DLD1 (cell line): ENCODE measurements around the gene ZBED6.
"Not testable (repeated sequence)": the region's sequence is repeated elsewhere in the genome, so short reads cannot be mapped to it uniquely, and the experiment has no call there.

Experiments
- in situ Hi-C: cut with HindIII; loops from 2 replicates; pipeline ENCODE4 v1.10.0; 2017; ENCODE audit warnings: low sequenced_read_pairs

ZBED6 gene

DNA sequence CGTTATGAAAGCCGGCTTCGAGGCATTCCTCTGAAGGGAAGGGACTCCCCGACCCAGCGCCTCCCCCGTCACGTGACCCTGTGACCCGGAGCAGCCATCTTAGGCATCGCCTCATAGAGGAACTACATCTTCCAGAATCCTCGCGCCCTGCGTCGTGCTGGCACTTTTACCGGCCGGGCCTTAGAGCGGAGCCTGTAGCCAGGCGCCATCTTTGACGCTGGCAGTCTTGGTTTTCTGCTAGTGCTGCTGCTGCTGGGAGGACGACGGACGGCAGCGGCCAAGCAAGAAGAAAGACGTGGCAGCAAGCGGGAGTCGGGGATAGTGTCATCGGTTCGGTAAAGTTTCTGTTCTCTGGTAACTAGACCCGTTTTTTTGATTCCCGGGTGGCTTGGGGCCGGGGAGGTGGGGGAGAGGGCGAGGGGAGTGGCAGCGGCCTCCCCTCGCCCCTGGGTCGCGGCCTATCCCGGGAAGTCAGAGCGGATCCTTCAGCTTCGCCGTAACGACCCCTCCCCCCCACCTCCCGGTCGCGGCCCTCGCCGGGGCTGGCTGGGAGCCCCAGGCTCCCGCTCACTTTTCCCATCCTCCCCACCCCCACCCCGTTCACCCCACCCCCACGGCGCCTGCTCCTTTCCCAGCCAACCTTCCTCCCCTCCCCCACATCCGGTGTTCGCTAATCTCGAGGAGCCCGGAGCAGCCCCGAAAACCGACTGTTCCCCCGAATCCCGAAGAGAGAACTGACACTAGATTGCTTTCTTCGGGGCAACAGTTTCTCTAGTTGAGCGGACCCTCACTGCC is at the start of gene ZBED6, which contains the start of gene ZC3H11A:
Gene ZBED6, plus strand, starts transcription at position 183 of the 795 bp plus-strand sequence. CDS start 1,900 bp downstream, outside the sequence.
Gene ZC3H11A, plus strand, starts transcription at position 183 of the 795 bp plus-strand sequence. CDS start 21,448 bp downstream, outside the sequence.
- in situ Hi-C loops = no loop called here

DNA sequence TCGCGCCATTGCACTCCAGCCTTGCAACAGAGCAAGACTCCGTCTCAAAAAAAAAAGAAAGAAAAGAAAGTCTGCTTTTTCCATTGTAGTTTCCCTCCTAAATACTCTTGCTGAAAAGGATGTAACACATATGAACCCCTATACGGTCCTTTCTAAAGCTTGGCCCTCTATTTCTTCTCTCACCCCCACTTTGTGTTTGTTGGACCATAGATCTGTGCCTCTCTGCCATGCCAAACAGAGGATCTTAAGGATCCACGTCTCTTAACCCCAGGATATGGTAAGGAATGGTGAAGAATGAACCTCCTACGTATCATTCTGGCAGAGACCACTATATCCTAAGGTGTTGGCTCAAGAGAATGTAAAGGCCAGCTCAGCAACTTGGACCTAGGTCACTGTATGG is 49.1 kb upstream of the ZBED6 start:
- in situ Hi-C loops = loop anchor here (10.0 kb wide), 1 partner anchor 391 kb away; the partner anchor contains the start of gene FMOD

- in situ Hi-C loops = no loop called here
Observed at GRCh38 chr1:203751051-203751450, 44.4 kb upstream of the ZBED6 start.

- in situ Hi-C loops = not testable (repeated sequence)
Observed at GRCh38 chr1:203751618-203752361, 43.6 kb upstream of the ZBED6 start.

- in situ Hi-C loops = no loop called here
Observed at GRCh38 chr1:203754455-203754864, 41.0 kb upstream of the ZBED6 start.

GRCh38 chr1:203756036-203756435 is 39.4 kb upstream of the ZBED6 start:
- in situ Hi-C loops = no loop called here

- in situ Hi-C loops = not testable (repeated sequence)
Observed at GRCh38 chr1:203758749-203759148, 36.7 kb upstream of the ZBED6 start.

GRCh38 chr1:203760506-203760905 is 34.9 kb upstream of the ZBED6 start:
- in situ Hi-C loops = no loop called here

DNA sequence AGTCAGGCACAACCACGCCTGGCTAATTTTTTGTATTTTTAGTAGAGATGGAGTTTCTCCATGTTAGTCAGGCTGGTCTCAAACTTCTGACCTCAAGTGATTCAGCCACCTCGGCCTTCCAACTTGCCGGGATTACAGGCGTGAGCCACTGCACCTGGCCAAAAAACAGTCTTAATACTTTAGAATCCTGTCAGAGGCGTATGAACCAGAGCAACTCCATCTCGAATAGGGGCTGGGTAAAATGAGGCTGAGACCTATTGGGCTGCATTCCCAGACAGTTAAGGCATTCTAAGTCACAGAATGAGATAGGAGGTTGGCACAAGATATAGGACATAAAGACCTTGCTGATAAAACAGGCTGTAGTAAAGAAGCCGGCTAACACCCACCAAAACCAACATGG is 33.5 kb upstream of the ZBED6 start:
- in situ Hi-C loops = not testable (repeated sequence)

DNA sequence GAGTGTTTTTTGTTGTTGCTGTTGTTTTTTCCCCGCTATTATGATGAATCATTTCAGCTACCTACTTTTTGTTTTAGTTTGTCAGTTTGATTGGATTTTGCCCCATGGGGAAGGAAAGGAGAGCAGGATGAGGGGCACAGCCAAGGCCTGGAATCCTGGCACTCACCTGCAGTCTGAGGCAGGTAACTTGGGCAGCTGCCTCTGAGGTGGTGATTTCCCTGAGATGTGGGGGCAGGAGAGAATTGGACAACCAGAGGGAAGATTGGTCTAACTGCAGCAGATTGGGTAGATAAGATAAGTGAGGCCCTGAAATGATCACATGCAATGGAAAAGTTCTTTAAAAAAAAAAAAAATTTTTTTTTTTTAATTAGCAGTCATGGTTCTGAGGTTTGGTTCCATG is 31.9 kb upstream of the ZBED6 start:
- in situ Hi-C loops = no loop called here

DNA sequence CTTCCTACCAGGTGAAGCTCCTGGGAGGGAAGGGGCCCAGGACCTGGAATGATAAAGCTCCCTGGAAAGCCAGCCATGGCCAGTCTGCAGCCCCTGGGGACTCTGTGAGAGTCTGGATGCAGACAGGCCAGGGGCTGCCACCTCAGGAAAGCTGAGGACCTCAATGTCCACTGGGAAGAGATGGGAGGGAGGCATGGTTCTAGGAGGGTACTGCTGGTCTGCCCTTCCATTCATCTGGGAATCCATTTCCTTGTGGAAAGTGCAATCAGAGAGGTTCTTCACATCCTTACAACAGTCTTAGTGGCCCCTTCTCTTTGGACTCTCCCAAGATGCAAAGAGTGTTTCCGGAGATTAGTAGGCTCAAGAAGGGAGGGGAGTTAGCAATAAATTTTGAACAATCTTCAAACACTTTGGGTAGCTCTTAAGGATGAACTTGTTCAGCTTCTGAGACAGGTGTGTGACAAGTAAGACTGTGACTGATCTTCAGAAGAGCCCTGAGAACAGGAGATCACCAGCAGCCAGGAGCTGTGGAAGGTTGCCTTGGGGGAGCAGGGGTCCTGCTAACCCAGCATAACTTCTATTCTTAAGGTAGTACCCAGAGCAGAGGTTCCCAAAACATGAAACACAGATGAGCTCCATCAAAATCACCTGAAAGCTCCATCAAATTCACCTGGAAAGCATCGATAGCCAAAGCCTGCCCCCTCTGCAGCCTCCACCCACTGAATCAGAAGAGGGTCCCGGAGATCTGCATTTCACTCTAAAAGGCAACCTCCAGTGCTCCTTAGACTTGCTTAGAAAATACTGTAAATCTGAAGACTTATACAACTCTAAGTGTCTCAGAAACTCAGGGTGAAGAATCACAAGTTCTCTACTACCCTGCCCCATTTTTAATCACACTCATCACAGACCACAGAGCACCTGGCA is 31.1 kb upstream of the ZBED6 start:
- in situ Hi-C loops = no loop called here

DNA sequence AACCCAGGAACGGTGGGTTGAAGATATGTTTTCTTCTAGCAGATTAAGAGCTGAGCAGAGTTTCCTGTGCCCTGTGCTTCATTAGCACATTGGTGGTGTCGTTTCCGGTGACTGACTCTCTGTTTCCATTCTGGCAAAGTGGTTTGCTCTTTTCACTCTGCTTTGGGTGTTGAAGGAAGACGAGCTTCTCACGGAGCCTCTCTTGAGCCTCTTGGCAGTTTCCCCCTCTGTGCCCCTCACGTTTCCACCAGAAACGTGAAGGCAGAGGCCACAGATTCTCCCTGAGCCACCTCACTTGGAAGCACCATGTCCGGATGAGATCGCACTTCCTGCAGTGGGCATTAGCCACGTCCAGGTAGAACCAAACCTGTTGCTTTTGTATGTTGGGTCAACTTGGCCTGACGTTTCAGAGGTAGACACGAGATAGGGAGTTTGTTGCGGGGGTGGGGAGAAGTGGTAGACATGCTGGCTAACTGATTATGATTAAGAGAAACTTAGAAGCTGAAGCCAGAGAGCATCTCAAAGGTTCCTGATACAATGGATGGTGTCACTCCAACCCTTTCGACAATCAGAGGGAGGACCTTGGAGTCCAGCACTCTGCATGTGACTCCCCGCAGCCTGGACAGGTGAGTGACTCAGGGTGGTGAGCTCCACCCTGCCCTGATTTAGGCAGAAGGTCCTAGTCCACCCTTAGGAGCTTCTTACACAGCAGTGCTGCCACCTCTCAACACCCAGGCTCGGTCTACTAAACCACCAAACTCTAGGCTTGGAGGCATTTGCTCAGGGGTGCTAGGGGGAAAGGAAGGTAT is 30.2 kb upstream of the ZBED6 start, which contains the start of gene LAX1:
Gene LAX1, plus strand, starts transcription at position 155 of the 809 bp plus-strand sequence. Its CDS starts 383 bp downstream, at position 538.
- in situ Hi-C loops = no loop called here

- in situ Hi-C loops = no loop called here
Observed at GRCh38 chr1:203768256-203768655, 27.2 kb upstream of the ZBED6 start.

GRCh38 chr1:203769505-203770343 is 25.7 kb upstream of the ZBED6 start:
- in situ Hi-C loops = no loop called here

DNA sequence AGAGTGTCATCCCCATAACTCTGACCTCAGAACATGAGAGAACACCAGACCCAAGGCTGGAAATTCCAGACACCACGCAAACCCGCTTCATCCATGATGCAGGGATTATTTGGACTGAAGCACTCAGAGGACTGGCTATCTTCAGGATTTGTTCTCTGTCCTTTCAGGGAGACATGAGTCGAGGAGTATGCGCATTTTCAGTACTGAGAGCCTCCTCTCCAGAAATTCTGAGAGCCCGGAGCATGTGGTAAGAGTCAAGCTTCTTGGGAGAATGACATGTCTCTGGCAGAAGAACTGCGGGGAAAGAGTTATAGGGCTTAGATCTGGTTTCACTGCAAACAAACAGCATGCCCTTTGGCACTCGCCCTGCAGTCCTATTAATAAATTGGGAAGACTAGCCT is 23.5 kb upstream of the ZBED6 start:
- in situ Hi-C loops = no loop called here

- in situ Hi-C loops = no loop called here
Observed at GRCh38 chr1:203772836-203773235, 22.6 kb upstream of the ZBED6 start.

DNA sequence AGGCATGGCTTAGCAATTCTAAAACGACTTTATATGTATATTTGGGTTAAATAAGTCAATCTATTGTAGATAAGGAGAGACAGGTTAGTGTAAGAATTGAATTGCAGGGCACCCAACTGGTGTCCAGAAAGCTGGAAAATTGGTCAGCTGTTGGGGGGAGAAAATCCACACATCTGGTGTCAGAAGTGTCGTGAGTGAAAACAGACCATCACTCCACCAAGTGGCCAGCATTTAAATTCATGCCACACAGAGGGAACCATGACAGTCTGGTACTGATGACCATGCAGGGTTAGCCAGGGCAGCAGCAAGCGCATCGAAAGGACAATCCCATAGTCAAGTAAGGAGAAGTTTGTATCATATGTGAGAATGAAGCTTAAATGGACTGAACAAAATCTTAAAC is 18.8 kb upstream of the ZBED6 start:
- in situ Hi-C loops = no loop called here

- in situ Hi-C loops = no loop called here
Observed at GRCh38 chr1:203777596-203777995, 17.8 kb upstream of the ZBED6 start.

- in situ Hi-C loops = no loop called here
Observed at GRCh38 chr1:203778146-203778545, 17.3 kb upstream of the ZBED6 start.
